Measurements from ENCODE around the gene ANO1. TPM values are rescaled to one million over a fixed set of nuclear protein-coding genes. Genes with fewer than 3 reads are reported as not detected.

ANO1 gene
- polyA plus RNA-seq, 2 of the 4 experiments (the other 2 are of a cell fraction), result 0.27 to 0.44 TPM

DNA sequence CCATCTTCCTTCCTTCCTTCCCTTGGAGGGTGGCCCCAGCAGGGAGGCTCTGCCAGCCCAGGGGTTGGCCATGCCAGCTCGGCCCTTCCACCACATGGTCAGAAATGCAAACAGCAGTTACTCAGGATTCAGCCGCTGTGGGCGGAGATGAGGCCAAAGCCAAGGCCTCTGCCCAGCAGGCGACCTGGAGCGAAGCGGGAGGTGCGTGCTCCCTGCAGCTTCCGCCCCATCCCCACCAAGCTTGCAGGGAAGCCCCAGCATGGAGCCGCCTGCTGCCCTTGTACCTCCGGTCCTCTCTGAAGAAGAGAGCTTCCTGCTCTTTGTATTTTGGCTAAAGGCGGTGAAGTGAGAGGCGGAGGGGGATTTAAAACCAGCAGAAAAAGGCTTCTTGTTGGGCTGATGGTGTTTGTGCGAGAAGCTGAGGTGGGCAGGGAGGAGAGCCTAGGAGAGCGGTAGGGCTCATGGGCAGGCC lies 50.4 kb downstream of the ANO1 start:
- no peaks in the 10 kb centered on the region for H3K9me3 ChIP-seq
- DNase-seq (ENCODE audit: low read depth in 1 of 2, low spot score in 1 of 2) (peak; percentile 78 to 89), FAIRE-seq (peak; percentile 81), ATAC-seq (peak; percentile 86 to 95)
- WGBS (ENCODE audit: missing lambda C conversion rate), result 59% methylated on average over 9 of the region's 14 CpGs
- H3K27ac ChIP-seq, result peak overlapping the region; percentile 37 to 78
- TF ChIP-seq, protein P1, sequence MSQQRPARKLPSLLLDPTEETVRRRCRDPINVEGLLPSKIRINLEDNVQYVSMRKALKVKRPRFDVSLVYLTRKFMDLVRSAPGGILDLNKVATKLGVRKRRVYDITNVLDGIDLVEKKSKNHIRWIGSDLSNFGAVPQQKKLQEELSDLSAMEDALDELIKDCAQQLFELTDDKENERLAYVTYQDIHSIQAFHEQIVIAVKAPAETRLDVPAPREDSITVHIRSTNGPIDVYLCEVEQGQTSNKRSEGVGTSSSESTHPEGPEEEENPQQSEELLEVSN (IDR thresholded peaks at IDR 0.05; ENCODE audit: borderline replicate concordance, low read depth), result peak; percentile 82; the same call in 1 of the 2 replicates
- TF ChIP-seq, protein P2, sequence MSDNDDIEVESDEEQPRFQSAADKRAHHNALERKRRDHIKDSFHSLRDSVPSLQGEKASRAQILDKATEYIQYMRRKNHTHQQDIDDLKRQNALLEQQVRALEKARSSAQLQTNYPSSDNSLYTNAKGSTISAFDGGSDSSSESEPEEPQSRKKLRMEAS (IDR thresholded peaks at IDR 0.05), result peak; percentile 93
- TF ChIP-seq, protein P3, sequence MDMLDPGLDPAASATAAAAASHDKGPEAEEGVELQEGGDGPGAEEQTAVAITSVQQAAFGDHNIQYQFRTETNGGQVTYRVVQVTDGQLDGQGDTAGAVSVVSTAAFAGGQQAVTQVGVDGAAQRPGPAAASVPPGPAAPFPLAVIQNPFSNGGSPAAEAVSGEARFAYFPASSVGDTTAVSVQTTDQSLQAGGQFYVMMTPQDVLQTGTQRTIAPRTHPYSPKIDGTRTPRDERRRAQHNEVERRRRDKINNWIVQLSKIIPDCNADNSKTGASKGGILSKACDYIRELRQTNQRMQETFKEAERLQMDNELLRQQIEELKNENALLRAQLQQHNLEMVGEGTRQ (IDR thresholded peaks at IDR 0.05), result 0 out of 2 replicates have a peak, but pooled peaks have one; percentile 23
- peak; percentile 40 to 47; a peak in 4 of 5 replicates for TF ChIP-seq RAD21 (conservative IDR thresholded peaks at IDR 0.05 in 1 of 2, IDR thresholded peaks at IDR 0.05 in 1 of 2)
- TF ChIP-seq EHF (CRISPR knock-in tag; IDR thresholded peaks at IDR 0.05), result 0 out of 2 replicates have a peak, but pooled peaks have one; percentile 10
- 0 out of 3 replicates have a peak, but pooled peaks have one; percentile 18 for TF ChIP-seq SMC3 (IDR thresholded peaks at IDR 0.05)
- TF ChIP-seq MYC (IDR thresholded peaks at IDR 0.05; ENCODE audit: borderline replicate concordance, low read length), result no peak
- TF ChIP-seq FOSL2 (IDR thresholded peaks at IDR 0.05), result no peak
- TF ChIP-seq FOSL2 (CRISPR knock-in tag; IDR thresholded peaks at IDR 0.05), result 0 out of 2 replicates have a peak, but pooled peaks have one; percentile 6
- TF ChIP-seq CBX8 (IDR thresholded peaks at IDR 0.05), result no peak
- H3K4me1 ChIP-seq, result peaks cover 18% of the 10 kb centered on the region
- no peak overlapping the region for H3K4me3 ChIP-seq
- POLR2A ChIA-PET, result interaction anchor here (0.6 kb wide), 1 partner anchor 31 kb away, joined by 5 read pairs; no protein-coding TSS in a partner anchor
- peak overlapping the region; percentile 46 for H3K4me2 ChIP-seq
- CTCF ChIA-PET, result interaction anchor here (0.7 to 1.6 kb wide), 9 partner anchors 13 to 1151 kb away, joined by 3 to 5 read pairs (median 3); no protein-coding TSS in a partner anchor

DNA sequence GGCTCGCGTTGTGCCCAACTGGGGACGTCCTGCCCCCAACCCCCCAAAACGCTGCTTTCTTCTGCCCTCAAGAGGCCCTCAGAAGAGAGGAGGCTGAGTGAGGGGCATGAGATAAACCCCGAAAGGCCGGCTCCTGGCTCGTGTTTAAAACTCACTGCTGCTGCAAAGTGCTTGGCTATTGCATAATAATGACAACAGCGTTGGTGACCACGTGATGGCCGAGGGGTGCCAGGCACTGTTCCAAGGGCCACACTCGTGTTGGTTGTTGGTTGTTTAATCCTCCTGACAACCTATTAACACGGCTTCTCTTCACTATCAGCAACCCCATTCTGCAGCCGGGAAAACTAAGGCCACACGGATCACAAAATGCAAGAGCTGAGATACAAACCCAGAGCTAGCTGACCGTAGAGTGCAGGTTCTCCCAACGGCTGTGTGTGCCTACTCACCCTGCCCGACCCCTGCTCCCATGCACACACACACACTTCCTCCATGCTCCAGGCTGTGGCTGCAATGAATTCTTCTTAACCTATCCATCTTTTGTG lies 51.0 kb downstream of the ANO1 start:
- POLR2A ChIA-PET, result no interaction called here
- H3K4me3 ChIP-seq, result no peak overlapping the region
- peak overlapping the region; percentile 46 for H3K4me2 ChIP-seq
- H3K27ac ChIP-seq, result peak overlapping the region; percentile 37 to 78; a peak in 5 of 6 replicates
- CTCF ChIA-PET, result interaction anchor here (1.0 to 1.2 kb wide), 4 partner anchors 12 to 214 kb away, joined by 3 to 5 read pairs (median 4); no protein-coding TSS in a partner anchor
- DNase-seq (ENCODE audit: low read depth in 1 of 2, low spot score in 1 of 2) (no peak), ATAC-seq (no peak), FAIRE-seq (no peak)
- WGBS (ENCODE audit: missing lambda C conversion rate), result 82% methylated on average over 17 of the region's 17 CpGs
- H3K9me3 ChIP-seq, result no peaks in the 10 kb centered on the region
- H3K4me1 ChIP-seq, result peaks cover 18% of the 10 kb centered on the region
- TF ChIP-seq CEBPB (IDR thresholded peaks at IDR 0.05) (peak in 1 of 2 experiments; percentile 65; a peak in 2 of 4 replicates), HOXB5 (CRISPR knock-in tag; IDR thresholded peaks at IDR 0.05) (no peak)

DNA sequence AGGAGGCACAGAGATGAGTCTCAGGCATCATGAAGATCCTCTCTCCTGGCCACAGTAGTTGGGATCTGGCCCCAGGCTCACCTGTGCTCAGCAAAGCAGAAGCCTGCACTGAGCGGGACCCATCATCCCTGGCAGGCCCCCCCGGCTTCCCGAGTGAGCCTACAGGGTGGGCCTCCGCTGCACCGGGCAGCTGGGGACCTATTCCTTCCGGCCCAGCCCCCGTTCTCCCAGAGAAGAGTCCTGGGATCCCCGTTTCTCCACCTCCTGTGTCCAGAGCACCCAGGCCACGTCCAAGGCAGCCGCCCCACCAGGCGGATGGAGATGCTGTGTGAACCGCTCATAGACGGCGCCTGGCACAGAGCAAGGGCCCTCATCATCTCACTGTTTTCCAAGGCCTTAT lies 52.5 kb downstream of the ANO1 start:
- CTCF ChIA-PET, result no interaction called here
- no peak for TF ChIP-seq HEYL (CRISPR knock-in tag; IDR thresholded peaks at IDR 0.05)

DNA sequence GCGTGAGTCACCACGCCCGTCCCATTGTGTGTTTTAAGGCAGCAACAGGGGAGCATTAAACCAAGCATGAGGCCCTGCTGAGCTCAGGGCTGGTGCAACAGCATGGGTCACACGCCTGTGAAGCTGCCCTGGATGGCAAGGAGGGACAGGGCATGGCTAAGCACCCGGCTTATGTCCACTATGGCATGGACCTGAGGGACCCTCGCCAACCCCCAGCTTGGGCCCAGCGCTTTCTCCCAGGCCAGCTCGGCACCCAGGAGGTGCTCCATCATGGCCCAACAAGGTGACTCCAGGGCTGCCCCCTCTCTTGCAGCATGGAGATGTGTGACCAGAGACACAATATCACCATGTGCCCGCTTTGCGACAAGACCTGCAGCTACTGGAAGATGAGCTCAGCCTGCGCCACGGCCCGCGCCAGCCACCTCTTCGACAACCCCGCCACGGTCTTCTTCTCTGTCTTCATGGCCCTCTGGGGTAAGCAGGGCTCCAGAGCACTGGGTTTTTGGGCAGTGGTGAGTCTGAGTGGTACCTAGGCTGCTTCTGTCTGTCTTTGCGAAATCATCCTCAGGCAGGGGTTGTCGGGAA lies 53.6 kb downstream of the ANO1 start:
- Histone ChIP-seq H3K4me2 (no peak overlapping the region), H3K9me3 (no peaks in the 10 kb centered on the region), H3K4me1 (peaks cover 18% of the 10 kb centered on the region), H3K4me3 (no peak overlapping the region), H3K27ac (no peak overlapping the region)
- no peak for FAIRE-seq
- no peak for ATAC-seq
- DNase-seq (ENCODE audit: low read depth in 1 of 2, low spot score in 1 of 2), result no peak
- ChIA-PET POLR2A (no interaction called here), CTCF (interaction anchor here (0.7 to 1.9 kb wide), 6 partner anchors 10 to 426 kb away, joined by 3 to 5 read pairs (median 3); no protein-coding TSS in a partner anchor)
- 87% methylated on average over 19 of the region's 19 CpGs for WGBS (ENCODE audit: missing lambda C conversion rate)
- TF ChIP-seq TP53 (CRISPR knock-in tag; IDR thresholded peaks at IDR 0.05), result no peak
- TF ChIP-seq, protein P4, sequence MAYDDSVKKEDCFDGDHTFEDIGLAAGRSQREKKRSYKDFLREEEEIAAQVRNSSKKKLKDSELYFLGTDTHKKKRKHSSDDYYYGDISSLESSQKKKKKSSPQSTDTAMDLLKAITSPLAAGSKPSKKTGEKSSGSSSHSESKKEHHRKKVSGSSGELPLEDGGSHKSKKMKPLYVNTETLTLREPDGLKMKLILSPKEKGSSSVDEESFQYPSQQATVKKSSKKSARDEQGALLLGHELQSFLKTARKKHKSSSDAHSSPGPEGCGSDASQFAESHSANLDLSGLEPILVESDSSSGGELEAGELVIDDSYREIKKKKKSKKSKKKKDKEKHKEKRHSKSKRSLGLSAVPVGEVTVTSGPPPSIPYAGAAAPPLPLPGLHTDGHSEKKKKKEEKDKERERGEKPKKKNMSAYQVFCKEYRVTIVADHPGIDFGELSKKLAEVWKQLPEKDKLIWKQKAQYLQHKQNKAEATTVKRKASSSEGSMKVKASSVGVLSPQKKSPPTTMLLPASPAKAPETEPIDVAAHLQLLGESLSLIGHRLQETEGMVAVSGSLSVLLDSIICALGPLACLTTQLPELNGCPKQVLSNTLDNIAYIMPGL (CRISPR knock-in tag; IDR thresholded peaks at IDR 0.05; ENCODE audit: borderline replicate concordance), result no peak
- no peak for TF ChIP-seq NPAS2 (CRISPR knock-in tag; IDR thresholded peaks at IDR 0.05; ENCODE audit: borderline replicate concordance)
- no peak for TF ChIP-seq SMC3 (IDR thresholded peaks at IDR 0.05)
- TF ChIP-seq ZFP36 (IDR thresholded peaks at IDR 0.05; ENCODE audit: borderline replicate concordance, partially characterized antibody), result no peak
- TF ChIP-seq HDAC2 (IDR thresholded peaks at IDR 0.05), result no peak
- no peak for TF ChIP-seq JUN (IDR thresholded peaks at IDR 0.05)
- TF ChIP-seq EHMT2 (IDR thresholded peaks at IDR 0.05; ENCODE audit: low read depth), result no peak
- TF ChIP-seq ESRRA (IDR thresholded peaks at IDR 0.05; ENCODE audit: borderline replicate concordance, low read length), result no peak
- no peak for TF ChIP-seq GATA3 (IDR thresholded peaks at IDR 0.05; ENCODE audit: borderline replicate concordance)

More for the DNA sequence above, 52.5 kb downstream of the ANO1 start:
- Histone ChIP-seq H3K9me3 (no peaks in the 10 kb centered on the region), H3K27ac (no peak overlapping the region), H3K4me1 (peaks cover 18% of the 10 kb centered on the region), H3K4me3 (no peak overlapping the region), H3K4me2 (no peak overlapping the region)
- no peak for FAIRE-seq
- 93% methylated on average over 8 of the region's 14 CpGs for WGBS (ENCODE audit: missing lambda C conversion rate)
- DNase-seq (ENCODE audit: low read depth in 1 of 2, low spot score in 1 of 2), result no peak
- POLR2A ChIA-PET, result no interaction called here
- ATAC-seq, result no peak

All from A549 (cell line).